ENCODE data around the gene SLC16A10.

DNA sequence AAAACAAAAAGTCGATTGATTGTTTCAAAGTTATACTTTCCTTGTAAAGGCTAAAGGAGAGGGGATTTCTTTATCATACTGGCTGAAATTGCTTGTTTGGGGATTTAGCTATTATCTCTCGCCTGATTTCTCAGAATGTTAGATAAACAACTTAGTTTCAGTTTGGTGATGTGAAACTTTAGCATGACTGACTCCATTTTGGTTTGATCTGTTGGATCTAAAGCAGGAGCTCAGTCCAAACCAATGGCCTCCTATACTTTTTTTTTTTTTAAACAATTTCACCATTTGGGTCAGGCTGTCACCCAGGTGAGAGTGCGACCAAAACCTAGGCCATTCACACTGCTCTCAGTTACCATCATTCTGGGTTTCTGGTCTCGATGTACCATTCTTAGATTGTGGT, 45.4 kb upstream of the SLC16A10 start:
- TF ChIP-seq, protein P1, sequence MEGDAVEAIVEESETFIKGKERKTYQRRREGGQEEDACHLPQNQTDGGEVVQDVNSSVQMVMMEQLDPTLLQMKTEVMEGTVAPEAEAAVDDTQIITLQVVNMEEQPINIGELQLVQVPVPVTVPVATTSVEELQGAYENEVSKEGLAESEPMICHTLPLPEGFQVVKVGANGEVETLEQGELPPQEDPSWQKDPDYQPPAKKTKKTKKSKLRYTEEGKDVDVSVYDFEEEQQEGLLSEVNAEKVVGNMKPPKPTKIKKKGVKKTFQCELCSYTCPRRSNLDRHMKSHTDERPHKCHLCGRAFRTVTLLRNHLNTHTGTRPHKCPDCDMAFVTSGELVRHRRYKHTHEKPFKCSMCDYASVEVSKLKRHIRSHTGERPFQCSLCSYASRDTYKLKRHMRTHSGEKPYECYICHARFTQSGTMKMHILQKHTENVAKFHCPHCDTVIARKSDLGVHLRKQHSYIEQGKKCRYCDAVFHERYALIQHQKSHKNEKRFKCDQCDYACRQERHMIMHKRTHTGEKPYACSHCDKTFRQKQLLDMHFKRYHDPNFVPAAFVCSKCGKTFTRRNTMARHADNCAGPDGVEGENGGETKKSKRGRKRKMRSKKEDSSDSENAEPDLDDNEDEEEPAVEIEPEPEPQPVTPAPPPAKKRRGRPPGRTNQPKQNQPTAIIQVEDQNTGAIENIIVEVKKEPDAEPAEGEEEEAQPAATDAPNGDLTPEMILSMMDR (IDR thresholded peaks at IDR 0.05; ENCODE audit: low read length) = no peak
- TF ChIP-seq EZH2 (IDR thresholded peaks at IDR 0.05; ENCODE audit: borderline replicate concordance, low read length) = no peak
